K562 (cell line): ENCODE data around the gene MYCBP2. TPM values are rescaled to one million over a fixed set of nuclear protein-coding genes. Genes with fewer than 3 reads are reported as not detected.

Experiments used
- ATAC-seq: fragments of 200-7000 bp; cut with Tn5 transposase; 3 replicates; pipeline ENCODE4 v1.9.1; 2020; ENCODE audit warnings: moderate library complexity
- BruUV-seq: library from RNA; stranded (reverse); fragments of 400-500 nt; replicated peaks from 2 replicates; lab custom pipeline; 2021; lab: Mats Ljungman, UMichigan
- CTCF ChIA-PET: fragments of 300-600 bp; formaldehyde crosslinking; extraction: SDS; loops from one replicate; lab custom pipeline; 2021; ENCODE audit warnings: low intra/inter-chr PET ratio; lab: Yijun Ruan, JAX
- POLR2A ChIA-PET: fragments of 300-600, 350-650 bp; sonication (Branson Sonifier 250); formaldehyde crosslinking; extraction: SDS; loops from one replicate; lab custom pipeline; 2021; ENCODE audit warnings: antibody characterized with exemption, inconsistent platforms; lab: Yijun Ruan, JAX
- DNase-seq, 4 experiments: peaks; one replicate each; pipeline versions ENCODE4 v3.0.0 to v3.0.0-alpha.2; 2011 to 2018; ENCODE audit warnings: low spot score in 3 of 4, mixed read lengths in 3 of 4; ENCODE audit errors: extremely low read depth in 1 of 4
- FAIRE-seq: peaks from 2 replicates; lab custom pipeline; 2011; peaks lifted over from hg19 to GRCh38; lab: Jason Lieb, UNC
- H2AFZ ChIP-seq: 2 replicates; pipeline ENCODE4 v1.6.0; 2011; ENCODE audit warnings: low read depth, low read length, control low read depth, inconsistent platforms
- H3K27ac ChIP-seq: fragments of 200-600 bp; 3 replicates; pipeline ENCODE4 v1.8.0; 2011; ENCODE audit warnings: low read depth, mild to moderate bottlenecking, control low read depth, inconsistent platforms, low read length, moderate library complexity, mixed read lengths; ENCODE audit errors: extremely low read depth
- H3K27me3 ChIP-seq, 2 experiments: fragments of 300-600 bp in 1 of 2; 2 replicates in 1 of 2; 3 replicates in 1 of 2; pipeline versions ENCODE4 v1.6.0 to v1.8.0; 2011; ENCODE audit warnings: inconsistent platforms in 2 of 2, low read length in 2 of 2, mild to moderate bottlenecking in 1 of 2, mixed read lengths in 1 of 2, moderate library complexity in 1 of 2; ENCODE audit not compliant: control insufficient read depth in 2 of 2, insufficient read depth in 2 of 2
- H3K36me3 ChIP-seq: fragments of 300-600 bp; 3 replicates; pipeline ENCODE4 v1.8.0; 2011; ENCODE audit warnings: mild to moderate bottlenecking, low read length, inconsistent platforms; ENCODE audit not compliant: control insufficient read depth, insufficient read depth
- H3K4me1 ChIP-seq, 2 experiments: fragments of 200-600 bp in 1 of 2; replicated peaks in 1 of 2; 2 replicates in 1 of 2; 3 replicates in 1 of 2; pipeline versions ENCODE4 v1.5.1 to v1.8.0; 2011; ENCODE audit warnings: inconsistent platforms in 2 of 2, low read length in 2 of 2, mild to moderate bottlenecking in 1 of 2, mixed read lengths in 1 of 2, moderate library complexity in 1 of 2; ENCODE audit not compliant: control insufficient read depth in 2 of 2, insufficient read depth in 2 of 2
- H3K4me2 ChIP-seq: 2 replicates; pipeline ENCODE4 v1.6.1; 2011; ENCODE audit warnings: low read length, control low read depth, inconsistent platforms, mixed read lengths; ENCODE audit not compliant: insufficient read depth
- H3K4me3 ChIP-seq: fragments of 200-600 bp; sonication (generic), shearing (Covaris generic); 2 replicates; pipeline ENCODE4 v1.5.1; 2016; ENCODE audit warnings: control low read depth, inconsistent platforms
- H3K79me2 ChIP-seq: fragments of 200-600 bp; 3 replicates; pipeline ENCODE4 v1.8.0; 2011; ENCODE audit warnings: low read length, inconsistent platforms; ENCODE audit not compliant: control insufficient read depth, insufficient read depth
- H3K9ac ChIP-seq, 2 experiments: 2 replicates each; pipeline versions ENCODE4 v1.6.0 to v1.6.1; 2011; ENCODE audit warnings: low read depth in 2 of 2, low read length in 2 of 2, control low read depth in 1 of 2, inconsistent platforms in 1 of 2, mild to moderate bottlenecking in 1 of 2, mixed read lengths in 1 of 2; ENCODE audit not compliant: insufficient read depth in 1 of 2
- H3K9me1 ChIP-seq: one replicate; pipeline ENCODE4 v1.6.0; 2011; ENCODE audit warnings: inconsistent platforms, mild to moderate bottlenecking, low read length, moderate library complexity; ENCODE audit not compliant: control insufficient read depth, insufficient read depth
- H3K9me3 ChIP-seq: replicated peaks from 2 replicates; pipeline ENCODE4 v1.5.1; 2011; ENCODE audit warnings: low read depth, low read length, inconsistent platforms; ENCODE audit not compliant: control insufficient read depth, insufficient read depth
- H4K20me1 ChIP-seq: replicated peaks from 2 replicates; pipeline ENCODE4 v1.6.1; 2011; ENCODE audit warnings: low read length, inconsistent platforms, mixed read lengths; ENCODE audit not compliant: control insufficient read depth, insufficient read depth
- CTBP1 ChIP-seq: fragments of 450-650 bp; IDR thresholded peaks from 2 replicates; pipeline ENCODE4 v1.6.1; 2016; ENCODE audit warnings: borderline replicate concordance
- CUX1 ChIP-seq: fragments of 200-800 bp; sonication (Bioruptor generic); IDR thresholded peaks from 2 replicates; pipeline ENCODE4 v1.6.1; 2016; ENCODE audit warnings: missing genetic modification characterization, missing compliant biosample characterization
- MEIS2 ChIP-seq: fragments of 450-650 bp; IDR thresholded peaks from 2 replicates; pipeline ENCODE4 v1.6.1; 2014; ENCODE audit warnings: mild to moderate bottlenecking; ENCODE audit not compliant: partially characterized antibody
- PBX2 ChIP-seq, 2 experiments: IDR thresholded peaks in 1 of 2; conservative IDR thresholded peaks in 1 of 2; 2 replicates each; pipeline ENCODE4 v1.6.1; 2016; ENCODE audit warnings: low read depth in 2 of 2, mild to moderate bottlenecking in 1 of 2, missing compliant biosample characterization in 1 of 2, missing genetic modification characterization in 1 of 2, moderate library complexity in 1 of 2
- PKNOX1 ChIP-seq: fragments of 450-650 bp; IDR thresholded peaks from 2 replicates; pipeline ENCODE4 v1.6.1; 2016
- SPI1 ChIP-seq: IDR thresholded peaks from 2 replicates; pipeline ENCODE4 v1.6.1; 2011; ENCODE audit warnings: low read depth, low read length, control low read depth, borderline replicate concordance
- ZFPM2 ChIP-seq: fragments of 250-450 bp; sonication (Bioruptor Pico); IDR thresholded peaks from 2 replicates; pipeline ENCODE4 v1.5.1; 2022; ENCODE audit warnings: mild to moderate bottlenecking
- WGBS: fragments of 100-300 bp; shearing (Covaris generic); methylation state at CpG from one replicate; pipeline ENCODE4 v1.1.6; 2016; ENCODE audit warnings: low coverage, mixed read lengths; ENCODE audit not compliant: insufficient coverage; ENCODE audit errors: missing lambda C conversion rate; 5-methylcytosine and 5-hydroxymethylcytosine counted together
- in situ Hi-C: fragments of 300-500 bp; cut with MboI; formaldehyde crosslinking; loops from 4 replicates; pipeline ENCODE4 v1.15.0; 2018; ENCODE audit warnings: inconsistent platforms, mixed read lengths
- intact Hi-C: fragments of 100-400 bp; cut with micrococcal nuclease; formaldehyde crosslinking; loops from 2 replicates; pipeline ENCODE4 v1.14.2; 2022
- polyA plus RNA-seq, 8 experiments: library from polyadenylated mRNA; depleted of rRNA in 4 of 8; stranded (reverse) in 5 of 8; unstranded in 3 of 8; fragments of >200 nt; fragmentation: Nextera tagmentation in 2 of 8; fragmentation: Illumina TruSeq in 1 of 8; extraction: Ambion mirVana in 2 of 8; extraction: Trizol in 1 of 8; gene quantifications; 2 replicates each; pipeline versions ENCODE4 v1.2.1 to v1.2.3, GENCODE V29; 2011 to 2014; ENCODE audit warnings: inconsistent platforms in 1 of 8, missing spikeins in 1 of 8
- total RNA-seq, 7 experiments: library from RNA; depleted of rRNA in 6 of 7; stranded (reverse); fragments of >200 nt in 6 of 7; fragmentation: Illumina TruSeq in 2 of 7; extraction: Trizol in 2 of 7; gene quantifications; 2 replicates each; pipeline versions ENCODE4 v1.2.1 to v1.2.3, GENCODE V29; 2011 to 2021; ENCODE audit warnings: low replicate concordance in 1 of 7
- TF ChIP-seq, protein P1 (sequence below): conservative IDR thresholded peaks from 2 replicates; pipeline ENCODE4 v1.6.1; 2011; ENCODE audit warnings: low read depth, mild to moderate bottlenecking, low read length; ENCODE audit not compliant: control insufficient read depth

MYCBP2 gene
- total and polyA plus RNA-seq, 9 of the 15 experiments (the other 6 are each of a cell fraction or from before 2014, with no cell fraction given), result 13.2 to 47.2 (median 28.9) TPM

DNA sequence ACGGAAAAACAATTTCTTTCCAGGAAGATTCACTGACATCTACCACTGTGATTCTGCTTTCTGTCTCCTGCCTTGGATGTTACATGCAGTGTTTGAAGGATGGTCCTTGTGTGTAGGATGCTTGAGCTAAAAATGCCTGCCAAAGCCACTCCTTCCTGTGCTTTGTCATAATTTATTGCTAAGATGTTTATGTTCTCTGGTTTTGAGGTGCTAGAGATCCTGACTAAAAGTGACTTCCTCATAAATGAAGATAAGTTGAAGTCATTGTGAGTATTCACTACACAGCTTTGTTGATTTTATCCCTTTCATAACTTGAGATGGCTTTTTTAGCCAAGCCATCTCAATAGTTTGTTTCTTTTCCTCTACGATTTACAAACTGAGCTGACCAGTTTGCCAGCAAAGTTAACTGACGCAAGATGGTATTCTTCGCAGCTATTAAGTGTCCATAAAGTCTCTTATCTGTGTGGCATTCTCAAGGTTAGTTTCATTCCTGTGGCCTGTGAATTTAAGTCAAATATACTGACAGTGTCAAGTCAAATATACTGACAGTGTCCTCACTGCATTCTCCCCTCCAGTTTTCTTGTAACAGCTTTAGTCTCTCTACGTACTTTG lies 284.2 kb downstream of the MYCBP2 start:
- intact Hi-C loops, result no loop called here
- ATAC-seq, result peak; percentile 39; the same call in 2 of the 3 replicates
- Histone ChIP-seq H3K9me1 (no peaks in the 10 kb centered on the region), H3K9me3 (no peaks in the 10 kb centered on the region), H3K4me3 (no peak overlapping the region), H3K9ac (no peak overlapping the region), H3K4me2 (no peak overlapping the region), H3K27me3 (no peaks in the 10 kb centered on the region), H3K4me1 (no peaks in the 10 kb centered on the region; a peak in 1 of 5 replicates), H2AFZ (no peak overlapping the region), H3K27ac (no peak overlapping the region), H3K79me2 (no peaks in the 10 kb centered on the region), H4K20me1 (no peaks in the 10 kb centered on the region), H3K36me3 (peaks cover 7% of the 10 kb centered on the region; the same call in 2 of the 3 replicates)
- 72% methylated on average over 5 of the region's 5 CpGs for WGBS
- peak; percentile 49 for FAIRE-seq
- POLR2A ChIA-PET, result interaction anchor here (0.8 to 1.6 kb wide), 3 partner anchors 13 to 16 kb away, joined by 3 read pairs; partner anchors contain the start of gene FBXL3
- no peak for DNase-seq
- TF ChIP-seq SPI1, result 0 out of 2 replicates have a peak, but pooled peaks have one; percentile 28
- peak; percentile 62 for TF ChIP-seq PKNOX1
- no peak for TF ChIP-seq ZFPM2 (CRISPR knock-in tag)
- TF ChIP-seq, protein P1, sequence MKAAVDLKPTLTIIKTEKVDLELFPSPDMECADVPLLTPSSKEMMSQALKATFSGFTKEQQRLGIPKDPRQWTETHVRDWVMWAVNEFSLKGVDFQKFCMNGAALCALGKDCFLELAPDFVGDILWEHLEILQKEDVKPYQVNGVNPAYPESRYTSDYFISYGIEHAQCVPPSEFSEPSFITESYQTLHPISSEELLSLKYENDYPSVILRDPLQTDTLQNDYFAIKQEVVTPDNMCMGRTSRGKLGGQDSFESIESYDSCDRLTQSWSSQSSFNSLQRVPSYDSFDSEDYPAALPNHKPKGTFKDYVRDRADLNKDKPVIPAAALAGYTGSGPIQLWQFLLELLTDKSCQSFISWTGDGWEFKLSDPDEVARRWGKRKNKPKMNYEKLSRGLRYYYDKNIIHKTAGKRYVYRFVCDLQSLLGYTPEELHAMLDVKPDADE, result no peak
- no peak for TF ChIP-seq PBX2 (CRISPR knock-in tag; IDR thresholded peaks at IDR 0.05; ENCODE audit: low read depth)
- TF ChIP-seq PBX2 (tag; conservative IDR thresholded peaks at IDR 0.05; ENCODE audit: low read depth), result peak; percentile 55; the same call in 1 of the 2 replicates
- TF ChIP-seq CTBP1, result 0 out of 2 replicates have a peak, but pooled peaks have one; percentile 25
- peak; percentile 73 for TF ChIP-seq MEIS2
- no peak for TF ChIP-seq CUX1
- in situ Hi-C loops, result no loop called here
- BruUV-seq, result no TSS peak
- CTCF ChIA-PET, result no interaction called here
